ENCODE results near the gene NBEAL1. TPM values are rescaled to one million over a fixed set of nuclear protein-coding genes. Genes with fewer than 3 reads are reported as not detected.
A peak's percentile ranks its signal among the peaks of the same experiment; 100 is the strongest.
"Not testable (repeated sequence)": the region's sequence is repeated elsewhere in the genome, so short reads cannot be mapped to it uniquely, and the experiment has no call there.

NBEAL1 gene
- total RNA-seq, 1 donor, result 48.9 TPM

GRCh38 chr2:203209538-203209937 is 194.9 kb downstream of the NBEAL1 start:
- no peak overlapping the region for H3K4me3 ChIP-seq (ENCODE audit: low read depth, low read length)
- no peak for TF ChIP-seq CTCF (IDR thresholded peaks at IDR 0.05; ENCODE audit: insufficient read depth, low read length)
- DNase-seq (ENCODE audit: low read depth), result no peak

GRCh38 chr2:203225423-203226039 is 210.9 kb downstream of the NBEAL1 start:
- no peak overlapping the region for H3K4me3 ChIP-seq (ENCODE audit: low read depth, low read length)
- TF ChIP-seq CTCF (IDR thresholded peaks at IDR 0.05; ENCODE audit: insufficient read depth, low read length), result peak; percentile 70
- peak; percentile 17 for DNase-seq (ENCODE audit: low read depth)

- H3K4me3 ChIP-seq (ENCODE audit: low read depth, low read length); DNase-seq (ENCODE audit: low read depth): not testable (repeated sequence)
These were observed 215.0 kb downstream of the NBEAL1 start for GRCh38 chr2:203229674-203230073.

GRCh38 chr2:203237346-203238238 is 222.9 kb downstream of the NBEAL1 start:
- no peak overlapping the region for H3K4me3 ChIP-seq (ENCODE audit: low read depth, low read length)
- no peak for DNase-seq (ENCODE audit: low read depth)
- no peak for TF ChIP-seq CTCF (IDR thresholded peaks at IDR 0.05; ENCODE audit: insufficient read depth, low read length)

GRCh38 chr2:203238292-203238703 is 223.6 kb downstream of the NBEAL1 start:
- TF ChIP-seq CTCF (IDR thresholded peaks at IDR 0.05; ENCODE audit: insufficient read depth, low read length), result no peak
- peak overlapping the region; percentile 94 for H3K4me3 ChIP-seq (ENCODE audit: low read depth, low read length)
- no peak for DNase-seq (ENCODE audit: low read depth)

- TF ChIP-seq CTCF (IDR thresholded peaks at IDR 0.05; ENCODE audit: insufficient read depth, low read length), result peak; percentile 35
- H3K4me3 ChIP-seq (ENCODE audit: low read depth, low read length), result peak within 1 kb of the TSS; percentile 94
- peak; percentile 94 for DNase-seq (ENCODE audit: low read depth)
These were observed 224.2 kb downstream of the NBEAL1 start, which contains the start of gene CYP20A1 for GRCh38 chr2:203238704-203239526. Gene CYP20A1 (plus strand): TSS chr2:203239018. CDS start chr2:203239063, 45 bp downstream.

Measured in fibroblast of the aortic adventitia (primary cell).